ENCODE data around the gene CELF4. TPM values are rescaled to one million over a fixed set of nuclear protein-coding genes. Genes with fewer than 3 reads are reported as not detected.
A peak's percentile ranks its signal among the peaks of the same experiment; 100 is the strongest.

The CELF4 gene
- total RNA-seq, 1 experiment from 2014 or later, result not detected

- H3K27me3 ChIP-seq, result no peaks in the 10 kb centered on the region
- H3K9me3 ChIP-seq (replicated peaks), result no peaks in the 10 kb centered on the region
These were observed 75.6 kb downstream of the CELF4 start for GRCh38 chr18:37489998-37490397.

DNA sequence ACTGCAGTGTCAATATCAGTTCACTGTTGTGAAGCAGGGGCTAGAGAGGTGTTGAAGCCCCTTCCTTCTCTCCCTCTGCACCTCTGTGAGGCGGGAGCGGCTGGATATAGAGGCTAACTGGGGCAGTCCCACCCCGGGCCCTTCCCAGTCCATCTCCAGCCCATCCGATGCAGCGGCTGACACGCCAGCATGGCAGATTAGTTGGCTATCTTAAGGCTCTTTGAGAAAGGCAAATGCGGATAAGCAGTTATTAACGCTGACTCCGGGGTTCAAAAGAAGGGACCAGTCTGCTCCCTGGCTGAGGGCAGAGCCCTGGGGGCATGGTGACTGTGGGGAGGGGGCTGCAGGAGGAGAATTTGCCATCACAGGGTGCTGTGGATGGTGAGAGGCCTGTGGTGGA, 76.6 kb downstream of the CELF4 start:
- Histone ChIP-seq H3K27me3 (no peaks in the 10 kb centered on the region), H3K4me3 (no peak overlapping the region), H3K36me3 (no peaks in the 10 kb centered on the region), H3K27ac (no peak overlapping the region), H3K9me3 (replicated peaks) (no peaks in the 10 kb centered on the region), H3K4me1 (no peaks in the 10 kb centered on the region)
- DNase-seq, result no peak

More at GRCh38 chr18:37489998-37490397, 75.6 kb downstream of the CELF4 start:
- H3K27ac ChIP-seq, result no peak overlapping the region
- H3K4me1 ChIP-seq, result no peaks in the 10 kb centered on the region
- H3K36me3 ChIP-seq, result no peaks in the 10 kb centered on the region
- no peak for DNase-seq
- no peak overlapping the region for H3K4me3 ChIP-seq

GRCh38 chr18:37487400-37487867, 78.2 kb downstream of the CELF4 start:
- Histone ChIP-seq H3K9me3 (replicated peaks) (no peaks in the 10 kb centered on the region), H3K36me3 (no peaks in the 10 kb centered on the region), H3K27me3 (no peaks in the 10 kb centered on the region), H3K4me1 (no peaks in the 10 kb centered on the region), H3K27ac (no peak overlapping the region), H3K4me3 (no peak overlapping the region)
- no peak for DNase-seq

GRCh38 chr18:37486848-37487247, 78.8 kb downstream of the CELF4 start:
- H3K4me3 ChIP-seq, result no peak overlapping the region
- no peaks in the 10 kb centered on the region for H3K27me3 ChIP-seq

GRCh38 chr18:37484983-37485834, 80.4 kb downstream of the CELF4 start:
- no peaks in the 10 kb centered on the region for H3K4me1 ChIP-seq
- no peaks in the 10 kb centered on the region for H3K27me3 ChIP-seq
- H3K4me3 ChIP-seq, result no peak overlapping the region
- DNase-seq, result no peak
- no peaks in the 10 kb centered on the region for H3K36me3 ChIP-seq
- no peak overlapping the region for H3K27ac ChIP-seq
- no peaks in the 10 kb centered on the region for H3K9me3 ChIP-seq (replicated peaks)

More at GRCh38 chr18:37486848-37487247, 78.8 kb downstream of the CELF4 start:
- H3K9me3 ChIP-seq (replicated peaks), result no peaks in the 10 kb centered on the region
- no peak overlapping the region for H3K27ac ChIP-seq
- DNase-seq, result no peak
- H3K36me3 ChIP-seq, result no peaks in the 10 kb centered on the region
- no peaks in the 10 kb centered on the region for H3K4me1 ChIP-seq

- Histone ChIP-seq H3K4me1 (no peaks in the 10 kb centered on the region), H3K4me3 (no peak overlapping the region), H3K9me3 (replicated peaks) (no peaks in the 10 kb centered on the region), H3K27me3 (no peaks in the 10 kb centered on the region), H3K36me3 (no peaks in the 10 kb centered on the region), H3K27ac (no peak overlapping the region)
- no peak for DNase-seq
These were observed 81.4 kb downstream of the CELF4 start for GRCh38 chr18:37483984-37484819.

DNA sequence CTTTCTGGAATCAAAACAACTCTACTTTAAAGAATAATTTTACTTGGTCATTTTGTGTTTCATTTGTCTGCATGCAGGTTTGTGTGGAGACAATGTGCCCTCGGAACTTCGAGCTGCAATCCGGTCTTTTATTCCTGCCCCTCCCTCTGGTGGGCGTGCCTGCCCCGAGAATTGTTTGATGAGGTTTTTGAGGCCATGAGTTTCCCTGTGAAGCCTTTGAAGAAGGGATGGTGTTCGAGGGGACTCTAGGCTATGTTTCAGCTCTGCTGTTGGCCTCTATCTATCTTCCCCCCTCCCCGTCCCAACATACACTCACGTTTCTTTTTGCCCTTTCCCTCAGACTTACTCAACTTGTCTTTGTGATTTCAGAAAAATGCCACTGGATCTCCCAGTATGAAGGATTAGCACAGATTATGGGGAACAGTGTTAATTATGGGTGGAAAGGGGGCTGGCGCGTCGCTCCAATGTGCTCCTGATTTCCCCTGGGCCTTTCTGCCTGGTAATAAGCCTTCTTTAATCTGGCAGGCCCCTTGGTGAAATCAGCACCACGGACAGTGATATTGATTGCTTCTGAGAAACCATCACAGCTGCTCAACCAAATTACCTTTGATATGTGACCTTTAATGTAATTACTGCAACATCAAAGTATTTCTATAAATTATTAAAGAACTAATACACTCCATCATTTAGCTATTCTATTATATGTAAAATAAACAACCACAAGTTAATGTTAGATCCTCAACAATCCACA, 82.2 kb downstream of the CELF4 start:
- Histone ChIP-seq H3K27me3 (no peaks in the 10 kb centered on the region), H3K36me3 (no peaks in the 10 kb centered on the region), H3K27ac (no peak overlapping the region), H3K9me3 (replicated peaks) (no peaks in the 10 kb centered on the region), H3K4me1 (no peaks in the 10 kb centered on the region), H3K4me3 (no peak overlapping the region)
- DNase-seq, result peak in 1 of 2 experiments; percentile 39

GRCh38 chr18:37482433-37482832, 83.2 kb downstream of the CELF4 start:
- no peaks in the 10 kb centered on the region for H3K9me3 ChIP-seq (replicated peaks)
- H3K4me3 ChIP-seq, result no peak overlapping the region
- no peak for DNase-seq
- no peaks in the 10 kb centered on the region for H3K36me3 ChIP-seq
- H3K27ac ChIP-seq, result no peak overlapping the region
- H3K4me1 ChIP-seq, result no peaks in the 10 kb centered on the region
- H3K27me3 ChIP-seq, result no peaks in the 10 kb centered on the region

GRCh38 chr18:37482002-37482401, 83.6 kb downstream of the CELF4 start:
- Histone ChIP-seq H3K4me3 (no peak overlapping the region), H3K9me3 (replicated peaks) (no peaks in the 10 kb centered on the region), H3K36me3 (no peaks in the 10 kb centered on the region), H3K4me1 (no peaks in the 10 kb centered on the region), H3K27ac (no peak overlapping the region), H3K27me3 (no peaks in the 10 kb centered on the region)
- DNase-seq, result no peak

GRCh38 chr18:37481491-37481890, 84.1 kb downstream of the CELF4 start:
- Histone ChIP-seq H3K4me1 (no peaks in the 10 kb centered on the region), H3K4me3 (no peak overlapping the region), H3K27me3 (no peaks in the 10 kb centered on the region), H3K9me3 (replicated peaks) (no peaks in the 10 kb centered on the region), H3K36me3 (no peaks in the 10 kb centered on the region), H3K27ac (no peak overlapping the region)
- no peak for DNase-seq

DNA sequence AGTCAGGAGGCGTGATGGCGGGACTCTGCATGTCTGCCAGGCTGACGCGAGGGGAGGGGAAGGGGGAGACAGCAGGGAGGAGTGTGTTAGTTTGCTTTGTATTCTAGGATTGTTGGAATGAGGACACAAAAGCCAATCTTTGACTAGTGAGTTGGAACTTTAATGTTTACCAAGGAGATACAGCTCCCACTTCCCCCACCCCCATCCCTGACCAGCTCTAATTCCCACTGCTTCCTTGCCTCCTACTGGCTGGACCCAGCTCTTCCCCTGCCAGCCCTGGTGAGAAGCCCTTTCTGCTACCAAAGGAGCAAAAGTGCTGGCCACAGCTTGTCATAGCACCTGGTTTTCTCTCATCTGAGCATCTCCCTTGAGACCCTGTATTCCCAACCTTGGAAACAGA, 84.5 kb downstream of the CELF4 start:
- no peaks in the 10 kb centered on the region for H3K9me3 ChIP-seq (replicated peaks)
- no peaks in the 10 kb centered on the region for H3K27me3 ChIP-seq
- DNase-seq, result no peak
- no peaks in the 10 kb centered on the region for H3K36me3 ChIP-seq
- H3K4me1 ChIP-seq, result no peaks in the 10 kb centered on the region
- no peak overlapping the region for H3K27ac ChIP-seq
- no peak overlapping the region for H3K4me3 ChIP-seq

GRCh38 chr18:37476611-37477295, 88.8 kb downstream of the CELF4 start:
- Histone ChIP-seq H3K4me1 (no peaks in the 10 kb centered on the region), H3K4me3 (no peak overlapping the region), H3K36me3 (no peaks in the 10 kb centered on the region), H3K27ac (no peak overlapping the region), H3K27me3 (no peaks in the 10 kb centered on the region), H3K9me3 (replicated peaks) (no peaks in the 10 kb centered on the region)
- no peak for DNase-seq

- DNase-seq, result peak in 1 of 2 experiments; percentile 35
- Histone ChIP-seq H3K36me3 (no peaks in the 10 kb centered on the region), H3K27me3 (no peaks in the 10 kb centered on the region), H3K4me3 (no peak overlapping the region), H3K9me3 (replicated peaks) (no peaks in the 10 kb centered on the region), H3K4me1 (no peaks in the 10 kb centered on the region), H3K27ac (no peak overlapping the region)
These were observed 89.4 kb downstream of the CELF4 start for GRCh38 chr18:37476182-37476581.

- no peak for DNase-seq
- no peaks in the 10 kb centered on the region for H3K4me1 ChIP-seq
- no peaks in the 10 kb centered on the region for H3K36me3 ChIP-seq
- H3K27me3 ChIP-seq, result no peaks in the 10 kb centered on the region
- H3K4me3 ChIP-seq, result no peak overlapping the region
- H3K9me3 ChIP-seq (replicated peaks), result no peaks in the 10 kb centered on the region
- no peak overlapping the region for H3K27ac ChIP-seq
These were observed 92.3 kb downstream of the CELF4 start for GRCh38 chr18:37473195-37473840.

Data from SJCRH30 (cell line).